Type B pancreatic cell (in vitro differentiated cells): ENCODE results near the gene ANTXRL. TPM values are rescaled to one million over a fixed set of nuclear protein-coding genes. Genes with fewer than 3 reads are reported as not detected.
"Not testable (repeated sequence)": the region's sequence is repeated elsewhere in the genome, so short reads cannot be mapped to it uniquely, and the experiment has no call there.

Experiments used
- DNase-seq: peaks from one replicate; pipeline ENCODE4 v3.0.0; 2021; ENCODE audit warnings: mixed read lengths; ENCODE audit not compliant: unreplicated experiment; ENCODE audit errors: extremely low spot score
- H3K27ac Mint-ChIP-seq: 2 replicates; pipeline ENCODE4 v1.8.0; 2021; ENCODE audit warnings: mild to moderate bottlenecking, mixed read lengths
- H3K27me3 Mint-ChIP-seq: 2 replicates; pipeline ENCODE4 v1.8.0; 2021; ENCODE audit warnings: mixed read lengths
- H3K36me3 Mint-ChIP-seq: 2 replicates; pipeline ENCODE4 v1.8.0; 2021; ENCODE audit warnings: mixed read lengths
- H3K4me1 Mint-ChIP-seq: one replicate; pipeline ENCODE4 v1.8.0; 2021; ENCODE audit warnings: mixed read lengths; ENCODE audit not compliant: unreplicated experiment
- H3K4me3 Mint-ChIP-seq: 2 replicates; pipeline ENCODE4 v1.8.0; 2021; ENCODE audit warnings: mild to moderate bottlenecking, mixed read lengths
- H3K9me3 Mint-ChIP-seq: 2 replicates; pipeline ENCODE4 v1.8.0; 2021; ENCODE audit warnings: mixed read lengths
- CTCF ChIP-seq: fragments of 200-600 bp; sonication (generic); conservative IDR thresholded peaks from 2 replicates; pipeline ENCODE4 v1.5.0; 2021; ENCODE audit warnings: antibody characterized with exemption, mild to moderate bottlenecking
- total RNA-seq: library from RNA; stranded (reverse); gene quantifications from 2 replicates; pipeline ENCODE4 v1.2.1, GENCODE V29; 2021; ENCODE audit warnings: low replicate concordance

ANTXRL gene
- total RNA-seq, 1 donor from 2014 or later: not detected

GRCh38 chr10:46254467-46254866, 32.3 kb upstream of the ANTXRL start:
- Mint-ChIP-seq H3K4me1 (no peaks in the 10 kb centered on the region), H3K27ac (no peak overlapping the region), H3K36me3 (no peaks in the 10 kb centered on the region), H3K9me3 (no peaks in the 10 kb centered on the region), H3K4me3 (no peak overlapping the region), H3K27me3 (peaks cover 3% of the 10 kb centered on the region)
- DNase-seq: no peak
- no peak for TF ChIP-seq CTCF

GRCh38 chr10:46255210-46255609, 31.6 kb upstream of the ANTXRL start:
- H3K36me3 Mint-ChIP-seq, DNase-seq, H3K4me1 Mint-ChIP-seq, H3K27ac Mint-ChIP-seq, H3K4me3 Mint-ChIP-seq, H3K9me3 Mint-ChIP-seq, H3K27me3 Mint-ChIP-seq: not testable (repeated sequence)

- peak; percentile 62 for DNase-seq
- no peaks in the 10 kb centered on the region for H3K9me3 Mint-ChIP-seq
- peaks cover 3% of the 10 kb centered on the region for H3K27me3 Mint-ChIP-seq
- H3K36me3 Mint-ChIP-seq: no peaks in the 10 kb centered on the region
- TF ChIP-seq CTCF: peak; percentile 68
- H3K4me3 Mint-ChIP-seq: no peak overlapping the region
- H3K27ac Mint-ChIP-seq: no peak overlapping the region
- no peaks in the 10 kb centered on the region for H3K4me1 Mint-ChIP-seq
These were observed 30.7 kb upstream of the ANTXRL start for GRCh38 chr10:46255801-46256747.

- Mint-ChIP-seq H3K9me3 (no peaks in the 10 kb centered on the region), H3K27ac (no peak overlapping the region), H3K4me3 (no peak overlapping the region), H3K36me3 (no peaks in the 10 kb centered on the region), H3K27me3 (peaks cover 3% of the 10 kb centered on the region), H3K4me1 (no peaks in the 10 kb centered on the region)
- no peak for DNase-seq
- no peak for TF ChIP-seq CTCF
These were observed 29.7 kb upstream of the ANTXRL start for GRCh38 chr10:46257099-46257498.

- H3K4me1 Mint-ChIP-seq, H3K27me3 Mint-ChIP-seq, H3K9me3 Mint-ChIP-seq, H3K4me3 Mint-ChIP-seq, H3K27ac Mint-ChIP-seq, H3K36me3 Mint-ChIP-seq: not testable (repeated sequence)
- peak; percentile 54 for DNase-seq
These were observed 23.8 kb upstream of the ANTXRL start for GRCh38 chr10:46262906-46263560.

GRCh38 chr10:46263831-46264268, 22.9 kb upstream of the ANTXRL start:
- no peaks in the 10 kb centered on the region for H3K9me3 Mint-ChIP-seq
- H3K4me1 Mint-ChIP-seq: no peaks in the 10 kb centered on the region
- peak; percentile 52 for DNase-seq
- no peaks in the 10 kb centered on the region for H3K27me3 Mint-ChIP-seq
- no peaks in the 10 kb centered on the region for H3K36me3 Mint-ChIP-seq
- no peak overlapping the region for H3K4me3 Mint-ChIP-seq
- no peak overlapping the region for H3K27ac Mint-ChIP-seq
- no peak for TF ChIP-seq CTCF
